A673 (cell line): ENCODE results near the gene PRF1. TPM values are rescaled to one million over a fixed set of nuclear protein-coding genes. Genes with fewer than 3 reads are reported as not detected.

Experiments
- BruUV-seq: library from RNA; stranded (reverse); fragments of 400-500 nt; replicated peaks from 2 replicates; lab custom pipeline; 2021; lab: Mats Ljungman, UMichigan
- CTCF ChIA-PET: fragments of 300-600 bp; sonication (Branson Sonifier 250); formaldehyde crosslinking; loops from one replicate; lab custom pipeline; 2022; ENCODE audit warnings: antibody characterized with exemption; lab: Charles Lee
- POLR2A ChIA-PET: fragments of 300-600 bp; sonication (Branson Sonifier 250); formaldehyde crosslinking; loops from one replicate; lab custom pipeline; 2022; ENCODE audit warnings: antibody characterized with exemption; ENCODE audit not compliant: low non-redundant PET; lab: Charles Lee
- DNase-seq: peaks from one replicate; pipeline ENCODE4 v3.0.0-alpha.2; 2015; ENCODE audit warnings: low spot score
- H3K27ac ChIP-seq: fragments of 200-600 bp; sonication (generic); 2 replicates; pipeline ENCODE4 v1.5.1; 2016; ENCODE audit warnings: mixed run types, low read depth, mild to moderate bottlenecking, mixed read lengths, antibody characterized with exemption, low read length; ENCODE audit not compliant: poor library complexity, severe bottlenecking
- H3K27me3 ChIP-seq: fragments of 200-600 bp; sonication (generic); replicated peaks from 2 replicates; pipeline ENCODE4 v1.6.1; 2017; ENCODE audit warnings: mixed run types, low read depth, mild to moderate bottlenecking, mixed read lengths, antibody characterized with exemption, low read length; ENCODE audit not compliant: insufficient read depth, poor library complexity
- H3K36me3 ChIP-seq: fragments of 200-600 bp; sonication (generic); 2 replicates; pipeline ENCODE4 v1.6.1; 2016; ENCODE audit warnings: mixed run types, mild to moderate bottlenecking, mixed read lengths, antibody characterized with exemption, low read length; ENCODE audit not compliant: insufficient read depth, poor library complexity, severe bottlenecking
- H3K4me1 ChIP-seq: fragments of 200-600 bp; sonication (generic); 2 replicates; pipeline ENCODE4 v1.6.1; 2017; ENCODE audit warnings: mixed run types, mild to moderate bottlenecking, mixed read lengths, antibody characterized with exemption, low read length; ENCODE audit not compliant: insufficient read depth, poor library complexity, severe bottlenecking
- H3K4me3 ChIP-seq: fragments of 200-600 bp; sonication (generic); 2 replicates; pipeline ENCODE4 v1.5.1; 2016; ENCODE audit warnings: low read depth, mixed run types, mild to moderate bottlenecking, mixed read lengths, low read length; ENCODE audit not compliant: poor library complexity, severe bottlenecking
- H3K9me3 ChIP-seq: fragments of 200-600 bp; sonication (generic); 2 replicates; pipeline ENCODE4 v1.6.1; 2016; ENCODE audit warnings: mixed run types, low read depth, mild to moderate bottlenecking, mixed read lengths, antibody characterized with exemption, low read length; ENCODE audit not compliant: poor library complexity, severe bottlenecking
- EZH2 ChIP-seq: fragments of 200-600 bp; sonication (generic); IDR thresholded peaks from 2 replicates; pipeline ENCODE4 v1.6.1; 2017; ENCODE audit warnings: borderline replicate concordance, low read depth, mild to moderate bottlenecking, mixed read lengths, antibody characterized with exemption, low read length; ENCODE audit not compliant: poor library complexity, severe bottlenecking
- intact Hi-C: fragments of 100-400 bp; cut with micrococcal nuclease; formaldehyde crosslinking; loops from one replicate; pipeline ENCODE4 v1.10.0; 2022; ENCODE audit not compliant: unreplicated experiment
- total RNA-seq: library from RNA; stranded (reverse); gene quantifications from 2 replicates; pipeline ENCODE4 v1.2.3, GENCODE V29; 2021
- TF ChIP-seq, protein P1 (sequence below): fragments of 300-800, 200-600 bp; sonication (generic); conservative IDR thresholded peaks from 2 replicates; pipeline ENCODE4 v1.5.1; 2017; ENCODE audit warnings: low read depth, mild to moderate bottlenecking, antibody characterized with exemption, low read length, moderate library complexity, mixed read lengths

PRF1 gene
- total RNA-seq, 1 experiment from 2014 or later: not detected

DNA sequence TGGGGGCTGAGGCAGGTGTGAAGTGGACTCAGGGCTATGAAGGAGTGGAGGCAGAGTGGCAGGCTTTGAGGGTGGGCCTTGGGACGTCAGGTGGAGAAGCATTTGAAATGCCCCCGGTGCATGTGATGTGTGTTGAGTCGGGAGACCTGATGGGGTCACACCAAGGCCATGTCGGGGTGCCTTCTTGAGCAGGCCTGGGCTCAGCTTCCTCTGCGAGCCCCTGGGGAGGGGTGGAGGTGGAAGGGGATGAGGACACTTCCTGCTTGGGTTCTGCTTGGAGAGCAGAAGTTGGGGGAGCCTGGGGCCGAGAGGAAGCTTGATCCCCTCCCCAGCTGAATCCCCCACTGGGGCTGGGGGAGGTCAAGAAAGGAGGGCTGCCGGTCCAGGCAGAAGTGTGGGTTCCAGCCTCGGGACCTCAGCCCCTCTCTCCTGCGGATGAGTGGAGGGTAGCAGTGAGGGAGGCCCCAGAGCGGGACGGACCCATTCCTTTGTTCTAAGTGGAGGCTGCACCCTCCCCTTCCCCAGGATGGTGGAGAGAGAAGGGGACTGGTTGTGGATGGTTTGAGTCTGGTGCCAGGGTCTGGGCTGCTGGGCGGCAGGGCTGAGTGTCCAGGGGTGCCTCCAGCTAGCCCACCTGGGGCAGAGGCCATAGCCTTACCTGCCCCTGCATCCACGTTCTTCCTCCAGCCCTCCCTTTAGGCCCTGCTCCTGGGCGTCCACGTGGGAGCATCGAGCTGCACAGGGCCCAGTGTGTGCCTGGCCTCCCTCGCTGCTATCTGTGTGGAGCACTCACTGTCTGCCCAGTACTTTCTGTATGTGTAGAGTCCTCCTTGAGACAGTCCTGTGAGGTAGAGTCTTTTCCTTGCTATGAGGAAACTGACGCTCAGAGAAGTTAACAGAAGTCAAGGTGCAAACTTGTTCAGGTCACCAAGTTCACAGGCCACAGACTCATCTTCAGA, 36.7 kb downstream of the PRF1 start:
- Histone ChIP-seq H3K27ac (no peak overlapping the region), H3K36me3 (no peaks in the 10 kb centered on the region), H3K4me3 (no peak overlapping the region), H3K4me1 (peaks cover 8% of the 10 kb centered on the region), H3K27me3 (no peaks in the 10 kb centered on the region), H3K9me3 (no peaks in the 10 kb centered on the region)
- intact Hi-C loops: no loop called here
- ChIA-PET POLR2A (no interaction called here), CTCF (no interaction called here)
- no peak for DNase-seq
- BruUV-seq: no TSS peak
- TF ChIP-seq EZH2: no peak
- TF ChIP-seq, protein P1, sequence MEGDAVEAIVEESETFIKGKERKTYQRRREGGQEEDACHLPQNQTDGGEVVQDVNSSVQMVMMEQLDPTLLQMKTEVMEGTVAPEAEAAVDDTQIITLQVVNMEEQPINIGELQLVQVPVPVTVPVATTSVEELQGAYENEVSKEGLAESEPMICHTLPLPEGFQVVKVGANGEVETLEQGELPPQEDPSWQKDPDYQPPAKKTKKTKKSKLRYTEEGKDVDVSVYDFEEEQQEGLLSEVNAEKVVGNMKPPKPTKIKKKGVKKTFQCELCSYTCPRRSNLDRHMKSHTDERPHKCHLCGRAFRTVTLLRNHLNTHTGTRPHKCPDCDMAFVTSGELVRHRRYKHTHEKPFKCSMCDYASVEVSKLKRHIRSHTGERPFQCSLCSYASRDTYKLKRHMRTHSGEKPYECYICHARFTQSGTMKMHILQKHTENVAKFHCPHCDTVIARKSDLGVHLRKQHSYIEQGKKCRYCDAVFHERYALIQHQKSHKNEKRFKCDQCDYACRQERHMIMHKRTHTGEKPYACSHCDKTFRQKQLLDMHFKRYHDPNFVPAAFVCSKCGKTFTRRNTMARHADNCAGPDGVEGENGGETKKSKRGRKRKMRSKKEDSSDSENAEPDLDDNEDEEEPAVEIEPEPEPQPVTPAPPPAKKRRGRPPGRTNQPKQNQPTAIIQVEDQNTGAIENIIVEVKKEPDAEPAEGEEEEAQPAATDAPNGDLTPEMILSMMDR: no peak

DNA sequence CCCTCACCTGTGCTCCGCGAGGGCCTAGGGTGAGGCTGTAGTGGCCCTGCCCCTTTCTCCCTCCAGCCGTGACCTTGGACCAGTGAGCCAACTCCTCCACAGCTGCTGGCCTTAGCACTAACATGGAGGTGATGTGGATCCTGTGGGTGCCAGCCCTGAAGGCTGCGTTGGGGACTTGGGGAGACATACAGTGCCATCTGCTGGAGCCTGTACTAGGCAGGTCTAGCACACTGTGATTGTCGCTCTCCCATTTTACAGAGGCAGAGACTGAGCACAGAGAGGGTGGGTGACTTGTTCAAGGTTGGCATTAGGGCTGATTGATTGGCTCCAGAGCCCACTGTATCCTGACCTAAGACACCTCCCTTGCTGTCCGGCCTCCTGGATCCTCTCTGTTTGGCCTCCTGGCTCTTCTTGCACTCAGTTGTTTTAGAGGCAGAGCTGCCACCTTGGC, 37.6 kb downstream of the PRF1 start:
- Histone ChIP-seq H3K4me3 (no peak overlapping the region), H3K9me3 (no peaks in the 10 kb centered on the region), H3K36me3 (no peaks in the 10 kb centered on the region), H3K4me1 (peaks cover 11% of the 10 kb centered on the region), H3K27me3 (no peaks in the 10 kb centered on the region), H3K27ac (no peak overlapping the region)
- ChIA-PET POLR2A (no interaction called here), CTCF (no interaction called here)
- intact Hi-C loops: no loop called here
- TF ChIP-seq, protein P1: 0 out of 2 replicates have a peak, but pooled peaks have one; percentile 22
- no peak for TF ChIP-seq EZH2
- BruUV-seq: no TSS peak
- DNase-seq: no peak

DNA sequence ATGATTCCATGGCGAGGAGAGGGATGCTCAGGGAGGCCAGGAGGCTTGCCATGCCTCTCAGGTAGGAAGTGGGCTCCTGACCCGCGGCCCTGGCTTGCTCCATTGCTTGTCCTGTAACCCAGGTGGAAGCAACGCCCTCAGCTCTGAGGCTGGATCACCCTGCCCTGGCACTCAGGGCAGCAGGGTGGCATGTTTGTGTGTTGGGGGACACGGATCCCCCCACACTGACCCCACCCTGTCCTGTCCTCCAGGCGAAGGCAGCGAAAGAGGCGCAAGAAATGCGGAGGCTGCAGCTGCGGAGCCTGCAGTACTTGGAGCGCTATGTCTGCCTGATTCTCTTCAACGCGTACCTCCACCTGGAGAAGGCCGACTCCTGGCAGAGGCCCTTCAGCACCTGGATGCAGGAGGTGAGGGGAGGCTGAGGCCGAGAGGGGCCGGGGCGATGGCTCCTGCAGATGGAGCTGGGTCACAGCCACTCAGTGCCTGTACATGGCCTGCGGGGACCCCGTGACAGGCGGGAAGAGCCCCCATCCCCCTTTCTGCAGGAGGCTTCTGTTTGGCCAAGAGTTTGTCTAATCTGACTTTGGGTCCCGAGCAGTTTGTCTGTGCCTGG, 38.3 kb downstream of the PRF1 start:
- POLR2A ChIA-PET: no interaction called here
- Histone ChIP-seq H3K4me1 (peaks cover 15% of the 10 kb centered on the region), H3K36me3 (no peaks in the 10 kb centered on the region), H3K27ac (no peak overlapping the region), H3K27me3 (no peaks in the 10 kb centered on the region), H3K4me3 (no peak overlapping the region), H3K9me3 (no peaks in the 10 kb centered on the region)
- intact Hi-C loops: no loop called here
- DNase-seq: no peak
- no peak for TF ChIP-seq EZH2
- TF ChIP-seq, protein P1: no peak
- no TSS peak for BruUV-seq
- CTCF ChIA-PET: no interaction called here
